ENCODE measurements around the gene C2orf78.
"Not testable (repeated sequence)": the region's sequence is repeated elsewhere in the genome, so short reads cannot be mapped to it uniquely, and the experiment has no call there.

Gene C2orf78
- total RNA-seq: 0 to 0.09 (median 0) reads per million in 18 experiments

DNA sequence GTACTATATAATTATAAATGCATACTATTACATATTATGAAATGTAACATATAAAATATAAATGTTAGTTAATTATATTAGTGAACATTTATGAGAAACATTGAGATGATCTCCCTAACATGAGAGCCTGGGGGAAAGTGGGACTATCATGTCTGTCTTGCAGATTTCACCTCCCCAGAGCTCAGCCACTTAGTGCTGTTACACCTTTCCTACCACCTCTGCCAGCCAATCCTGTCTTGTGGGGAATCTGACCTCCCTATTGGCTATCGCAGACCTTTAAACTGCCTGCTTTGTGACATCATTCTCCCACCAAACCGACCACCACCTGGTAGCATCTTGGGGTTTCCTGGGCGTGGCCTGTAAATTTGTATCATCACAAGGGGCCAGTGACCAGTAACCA is at the start of gene C2orf78:
TSS of gene C2orf78 (plus strand) at position 301 of the 400 bp plus-strand sequence. CDS start 127 bp downstream, outside the sequence.
- not testable (repeated sequence) for DNase-seq

DNA sequence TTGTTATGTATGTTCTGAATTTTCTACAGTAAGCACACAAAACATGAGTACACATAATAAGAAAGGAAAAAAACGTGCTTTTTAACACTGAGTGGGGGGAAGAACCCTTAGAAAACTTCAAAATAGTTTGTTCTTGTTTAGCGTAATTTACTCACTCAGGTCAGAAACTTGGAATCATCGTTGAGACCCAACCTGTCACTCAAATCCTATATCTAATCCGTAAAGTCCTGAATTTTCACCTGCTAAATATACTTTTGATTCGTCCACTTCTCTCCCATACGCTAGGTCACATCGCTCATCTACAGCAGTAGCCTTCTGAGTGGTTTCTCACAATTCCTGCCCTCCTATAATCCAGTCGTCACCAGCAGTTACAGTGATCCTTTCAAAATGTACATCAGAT is 47.6 kb upstream of the C2orf78 start:
- no peak for DNase-seq

DNA sequence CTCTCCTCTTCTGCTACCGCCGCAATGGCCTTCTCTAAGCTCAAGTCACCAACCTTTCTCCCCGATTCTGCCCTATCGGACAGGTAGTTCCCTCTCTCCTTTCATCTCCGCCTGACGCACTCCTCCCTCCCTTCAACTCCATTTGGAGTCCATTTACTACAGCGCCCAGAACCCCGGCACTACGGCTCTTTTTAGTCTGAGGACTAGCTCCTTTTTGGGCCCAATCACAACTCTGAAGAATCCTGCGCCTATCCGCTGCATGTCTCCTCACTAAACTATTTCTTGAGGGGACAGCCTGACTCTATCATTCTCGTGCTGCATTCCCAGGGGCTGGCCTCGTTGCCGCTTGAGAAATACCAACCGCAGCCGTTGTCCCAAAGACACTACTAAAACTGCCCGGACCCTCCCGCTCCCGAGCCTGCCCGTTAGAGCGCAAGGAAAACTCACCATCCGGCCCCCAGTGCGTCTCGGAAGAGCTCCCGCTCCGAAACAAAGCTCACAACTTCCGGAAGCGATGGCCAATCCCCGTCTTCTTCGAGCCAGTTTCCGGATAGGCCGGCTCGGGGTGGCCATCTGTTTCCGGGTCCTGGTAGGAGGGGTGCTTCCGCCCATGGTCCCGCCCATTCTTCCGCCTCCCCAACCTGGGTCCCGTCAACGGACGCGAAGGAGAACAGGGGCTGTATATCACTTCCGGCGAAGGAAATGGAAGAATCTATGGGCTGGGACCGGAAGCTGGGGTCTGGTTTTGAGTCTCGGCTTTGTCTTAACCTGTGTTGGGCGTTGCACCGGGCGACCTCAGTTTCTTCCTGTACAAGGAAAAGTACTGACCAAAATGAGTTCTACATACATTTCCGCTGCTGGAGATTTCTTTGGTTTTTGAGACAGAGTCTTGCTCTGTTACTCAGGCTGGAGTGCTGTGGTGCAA is 46.9 kb upstream of the C2orf78 start, which contains the start of gene TPRKB:
TSS of gene TPRKB (minus strand) at position 491 of the 925 bp plus-strand sequence. CDS start 2,776 bp downstream, outside the sequence.
- DNase-seq: peak; percentile 98

DNA sequence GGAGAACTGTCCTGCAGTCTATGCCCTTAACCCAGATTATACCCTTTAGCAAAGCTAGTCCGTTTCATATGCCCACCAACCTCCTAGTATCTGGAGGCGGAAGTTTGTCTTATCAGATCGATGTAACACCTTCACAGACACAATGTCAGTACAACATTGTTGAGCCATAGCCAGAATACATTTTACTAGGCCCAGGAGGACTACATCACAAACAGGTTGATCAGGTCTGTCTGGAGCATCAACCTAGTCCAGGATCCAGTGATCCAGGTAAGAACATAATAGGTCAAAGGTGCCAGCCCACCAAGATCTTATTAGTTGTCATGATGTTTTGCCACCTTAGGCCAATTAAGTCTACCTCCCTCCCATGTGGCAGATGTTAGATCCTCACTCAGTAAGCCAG is 44.9 kb upstream of the C2orf78 start:
- no peak for DNase-seq

DNA sequence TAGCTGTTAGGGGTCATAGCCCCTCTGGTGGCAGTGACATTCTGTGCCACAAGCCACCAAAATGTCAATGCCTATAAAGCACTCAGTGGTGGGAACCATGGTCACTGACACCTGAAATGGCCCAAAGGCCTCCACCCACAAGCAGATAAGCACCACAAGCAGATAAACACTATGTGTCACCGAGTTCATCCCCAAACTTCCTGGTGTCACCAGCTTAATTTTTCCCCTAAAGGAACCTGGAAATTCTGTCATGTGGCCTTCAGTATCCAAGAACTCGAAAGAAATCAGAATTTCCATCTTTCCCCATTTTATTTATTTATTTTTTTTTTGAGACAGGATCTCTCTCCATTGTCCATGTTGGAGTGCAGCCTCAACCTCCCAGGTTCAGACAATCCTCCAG is 43.2 kb upstream of the C2orf78 start:
- DNase-seq: no peak

GRCh38 chr2:73746015-73746876 is 37.7 kb upstream of the C2orf78 start:
- DNase-seq: no peak

DNA sequence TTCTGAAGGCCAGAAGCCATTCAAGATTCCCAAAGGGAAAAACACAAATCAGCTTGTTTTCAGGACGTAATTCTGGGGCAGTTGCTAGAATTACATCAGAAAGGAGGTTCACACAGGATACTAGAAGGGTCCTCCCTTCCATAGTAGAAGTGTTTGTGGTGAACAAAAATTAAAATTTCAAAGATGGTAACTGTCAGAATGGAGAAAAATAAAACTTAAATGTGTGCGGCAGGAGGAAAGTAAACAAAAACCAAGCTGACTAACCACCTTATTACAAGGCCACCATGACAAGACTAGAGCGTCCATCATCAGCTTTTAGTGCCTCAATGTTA is 37.1 kb upstream of the C2orf78 start:
- no peak for DNase-seq

DNA sequence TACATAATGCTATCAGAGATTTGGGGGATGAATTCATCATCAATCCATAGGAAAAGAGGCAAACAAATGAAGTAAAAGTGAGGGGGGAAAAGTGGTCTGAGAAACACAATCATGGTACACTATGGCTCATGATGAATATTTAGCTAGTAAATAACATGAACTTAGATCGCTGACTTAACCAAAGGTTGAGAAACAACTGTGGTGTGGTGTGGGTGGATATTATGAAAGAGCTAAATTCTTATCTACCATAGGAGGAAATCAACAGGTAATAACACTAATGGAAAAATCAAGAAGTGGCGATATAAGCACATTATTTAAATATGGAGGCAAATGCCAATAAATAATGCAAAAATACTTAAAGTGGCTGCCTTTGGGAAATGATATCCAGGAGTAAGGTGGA is 34.7 kb upstream of the C2orf78 start:
- DNase-seq: peak; percentile 50 to 51

- DNase-seq: not testable (repeated sequence)
These were observed 29.7 kb upstream of the C2orf78 start for GRCh38 chr2:73754332-73754731.

GRCh38 chr2:73759285-73759764 is 24.7 kb upstream of the C2orf78 start:
- no peak for DNase-seq

DNA sequence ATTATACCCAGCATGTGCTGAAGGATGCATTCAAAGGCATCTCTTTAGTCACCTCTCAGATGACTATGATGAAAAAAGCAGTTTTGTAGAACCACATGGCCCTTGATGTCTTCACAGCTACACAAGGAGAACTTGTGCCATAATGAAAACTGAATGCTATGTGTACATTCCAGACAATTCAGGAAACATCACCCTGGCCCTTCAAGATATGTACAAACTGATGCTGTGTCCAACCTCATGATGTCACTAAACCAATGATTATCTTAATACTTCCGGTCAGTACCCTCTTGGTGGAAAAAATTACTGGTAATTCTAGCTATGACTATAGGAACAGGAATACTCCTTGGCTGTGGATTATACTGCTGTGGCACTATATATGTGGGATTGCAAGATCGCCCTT is 24.1 kb upstream of the C2orf78 start:
- no peak for DNase-seq

DNA sequence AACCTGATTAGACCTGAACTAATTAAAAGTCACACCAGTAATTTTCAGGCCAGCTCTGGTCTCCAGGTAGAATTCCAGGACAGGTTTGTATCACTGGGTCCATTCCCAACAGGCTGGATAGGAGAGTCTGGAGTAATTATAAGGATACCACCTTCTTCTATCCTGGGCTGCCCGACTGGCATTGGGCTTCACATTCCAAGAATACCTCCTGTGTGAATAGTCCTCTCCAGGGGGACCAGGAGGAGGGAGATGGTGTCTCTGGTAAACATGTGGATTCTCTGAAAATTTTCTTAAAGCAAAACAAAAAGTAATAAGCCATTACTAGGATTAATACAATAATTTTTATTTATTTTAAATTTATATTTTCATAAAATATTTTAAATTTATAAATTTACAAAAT is 21.4 kb upstream of the C2orf78 start:
- no peak for DNase-seq

- DNase-seq: no peak
These were observed 19.0 kb upstream of the C2orf78 start for GRCh38 chr2:73764945-73765344.

GRCh38 chr2:73766349-73766748 is 17.6 kb upstream of the C2orf78 start:
- no peak for DNase-seq

DNA sequence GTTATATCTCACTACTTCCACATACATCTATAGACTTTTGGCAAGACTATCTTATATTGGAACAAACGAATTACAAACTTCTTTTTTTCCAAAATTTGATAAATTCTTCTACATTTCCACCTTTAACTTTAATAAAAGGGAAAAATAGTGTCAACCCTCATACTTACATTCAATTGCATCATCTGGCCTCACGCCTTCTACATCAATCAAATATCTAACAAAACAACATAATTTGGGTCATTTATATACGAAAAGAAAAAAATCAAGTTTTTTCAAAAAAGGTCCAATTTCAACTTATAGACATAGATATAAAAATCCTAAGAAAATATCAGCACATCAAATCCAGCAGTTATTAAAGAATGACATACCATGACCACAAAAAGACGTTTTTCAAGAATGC is 17.0 kb upstream of the C2orf78 start:
- no peak for DNase-seq

- DNase-seq: no peak
These were observed 13.3 kb upstream of the C2orf78 start for GRCh38 chr2:73770725-73771124.

GRCh38 chr2:73772819-73773218 is 11.2 kb upstream of the C2orf78 start:
- DNase-seq: no peak

GRCh38 chr2:73776381-73776780 is 7.6 kb upstream of the C2orf78 start:
- no peak for DNase-seq

- no peak for DNase-seq
These were observed 7.0 kb upstream of the C2orf78 start for GRCh38 chr2:73776869-73777519.

DNA sequence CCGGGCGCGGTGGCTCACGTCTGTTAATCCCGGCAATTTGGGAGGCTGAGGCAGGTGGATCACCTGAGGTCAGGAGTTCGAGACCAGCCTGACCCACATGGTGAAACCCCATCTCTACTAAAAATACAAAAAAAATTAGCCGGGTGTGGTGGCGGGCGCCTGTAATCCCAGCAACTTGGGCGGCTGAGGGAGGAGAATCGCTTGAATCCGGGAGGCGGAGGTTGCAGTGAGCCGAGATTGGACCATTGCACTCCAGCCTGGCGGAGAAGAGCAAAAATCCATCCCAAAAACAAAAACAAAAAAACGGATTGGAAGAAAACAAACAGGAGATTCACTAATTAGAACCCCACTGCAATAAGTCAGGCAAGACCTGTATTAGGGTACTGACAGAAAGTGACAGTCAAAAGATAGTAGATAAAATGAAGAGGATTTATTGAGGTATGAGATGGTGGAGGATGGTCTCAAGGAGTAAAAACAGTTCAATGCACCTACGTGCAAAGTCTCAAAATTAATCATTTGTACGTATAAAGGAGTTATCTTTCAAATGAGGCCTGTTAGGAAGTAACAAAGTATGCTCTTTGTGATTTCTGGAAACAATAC is 5.0 kb upstream of the C2orf78 start:
- DNase-seq: not testable (repeated sequence)

DNA sequence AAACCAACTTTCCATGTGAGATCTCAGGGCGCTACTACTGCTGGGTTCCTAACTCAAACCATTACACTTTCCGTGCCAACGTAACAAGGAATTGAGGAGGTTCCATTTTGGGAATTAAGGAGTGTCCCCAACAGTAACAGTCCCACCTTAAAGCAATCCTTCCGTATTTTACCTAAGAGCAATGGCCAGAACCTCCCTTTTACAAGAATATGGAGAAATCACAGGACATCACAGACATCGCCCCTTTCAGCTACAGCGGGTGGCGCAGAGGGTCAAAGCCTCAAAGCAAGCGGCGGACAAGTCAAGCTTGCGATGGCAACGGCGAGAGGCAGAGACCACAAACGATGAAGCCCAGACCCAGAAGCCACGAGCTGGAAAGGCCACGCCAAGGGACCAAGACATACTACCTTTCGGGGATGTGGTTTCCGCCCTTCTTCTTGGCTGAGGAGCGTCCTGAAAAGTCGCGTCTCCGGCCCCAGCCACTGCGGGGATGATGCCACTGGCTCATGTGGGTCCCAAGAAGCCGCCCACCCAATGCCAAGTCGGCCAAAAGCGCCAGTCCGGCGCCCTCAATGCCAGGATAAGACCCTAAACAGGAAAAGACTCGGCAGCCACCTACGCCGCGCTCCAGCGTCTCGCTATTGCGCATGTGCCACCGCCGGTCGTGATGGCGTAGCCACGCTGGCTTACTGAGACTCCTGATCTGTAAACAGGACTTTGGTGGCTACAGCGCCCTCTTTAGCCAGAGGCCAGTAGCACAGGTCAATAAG is 4.3 kb upstream of the C2orf78 start, which contains the start of gene DUSP11:
TSS of gene DUSP11 (minus strand) at position 637 of the 770 bp plus-strand sequence. CDS start at position 508, 129 bp downstream.
- DNase-seq: peak; percentile 99 to 100
